Fibroblast of mammary gland (primary cell): ENCODE results near the gene DPEP3.

Experiments used
- DNase-seq: peaks from one replicate; pipeline ENCODE4 v3.0.0-alpha.2; 2010; ENCODE audit warnings: low read depth
- H3K4me3 ChIP-seq: 2 replicates; pipeline ENCODE4 v1.5.1; 2011; ENCODE audit warnings: low read depth, mild to moderate bottlenecking, low read length, moderate library complexity; ENCODE audit not compliant: control insufficient read depth
- CTCF ChIP-seq: conservative IDR thresholded peaks from 2 replicates; pipeline ENCODE4 v1.5.1; 2011; ENCODE audit warnings: low read depth, low read length, inconsistent platforms; ENCODE audit not compliant: control insufficient read depth, insufficient read depth

The DPEP3 gene

GRCh38 chr16:67969254-67970039, 10.9 kb downstream of the DPEP3 start:
- DNase-seq, result no peak
- TF ChIP-seq CTCF, result no peak
- peak overlapping the region; percentile 63 for H3K4me3 ChIP-seq

- TF ChIP-seq CTCF, result no peak
- peak within 1 kb of the TSS; percentile 88 for H3K4me3 ChIP-seq
- DNase-seq, result peak; percentile 62
Observed at GRCh38 chr16:67968400-67969253, 11.7 kb downstream of the DPEP3 start, which contains the start of gene SLC12A4. Gene SLC12A4 (minus strand): TSS chr16:67968637. CDS start chr16:67968553, 84 bp downstream.

GRCh38 chr16:67967958-67968399, 12.3 kb downstream of the DPEP3 start:
- no peak for TF ChIP-seq CTCF
- peak overlapping the region; percentile 88 for H3K4me3 ChIP-seq
- no peak for DNase-seq

GRCh38 chr16:67967183-67967957, 12.9 kb downstream of the DPEP3 start:
- peak; percentile 55 for DNase-seq
- H3K4me3 ChIP-seq, result peak overlapping the region; percentile 88
- no peak for TF ChIP-seq CTCF

- peak overlapping the region; percentile 88 for H3K4me3 ChIP-seq
- TF ChIP-seq CTCF, result no peak
- peak; percentile 74 for DNase-seq
Observed at GRCh38 chr16:67966549-67967182, 13.6 kb downstream of the DPEP3 start.
